ENCODE measurements around the gene CPA4. TPM values are rescaled to one million over a fixed set of nuclear protein-coding genes. Genes with fewer than 3 reads are reported as not detected.

The CPA4 gene
- total and polyA plus RNA-seq, 4 donors, result 0.55 to 2.3 (median 1.2) TPM

GRCh38 chr7:130279286-130279685 is 13.7 kb upstream of the CPA4 start:
- ATAC-seq (ENCODE audit: insufficient read depth, low FRiP score), result no peak
- Histone ChIP-seq H3K9ac (ENCODE audit: insufficient read depth in 1 of 2, low read length in 2 of 2) (no peak overlapping the region), H3K9me3 (ENCODE audit: control insufficient read depth in 4 of 4, insufficient read depth in 3 of 4, low read length in 3 of 4) (no peaks in the 10 kb centered on the region)

GRCh38 chr7:130279906-130280305 is 13.1 kb upstream of the CPA4 start:
- no peak for TF ChIP-seq CTCF (IDR thresholded peaks at IDR 0.05; ENCODE audit: control extremely low read depth, extremely low read depth)

More at GRCh38 chr7:130279286-130279685, 13.7 kb upstream of the CPA4 start:
- Histone ChIP-seq H3K27ac (ENCODE audit: low read depth in 1 of 2, low read length in 1 of 2) (no peak overlapping the region), H3K27me3 (ENCODE audit: control insufficient read depth in 3 of 3, insufficient read depth in 3 of 3, low read length in 2 of 3) (no peaks in the 10 kb centered on the region), H3K4me3 (no peak overlapping the region), H3K4me1 (ENCODE audit: control insufficient read depth in 5 of 5, insufficient read depth in 5 of 5, low read length in 5 of 5) (peaks cover 1 to 50% (median 9%) of the 10 kb centered on the region in 5 donors), H3K36me3 (ENCODE audit: control insufficient read depth in 4 of 4, insufficient read depth in 4 of 4, low read length in 4 of 4) (no peaks in the 10 kb centered on the region)
- 81 to 93% methylated on average over 2 of the region's 2 CpGs for WGBS, 2 donors
- no peak for TF ChIP-seq CTCF (IDR thresholded peaks at IDR 0.05; ENCODE audit: control extremely low read depth, extremely low read depth)
- no peak for DNase-seq

GRCh38 chr7:130281260-130281659 is 11.7 kb upstream of the CPA4 start:
- Histone ChIP-seq H3K4me1 (ENCODE audit: control insufficient read depth in 5 of 5, insufficient read depth in 5 of 5, low read length in 5 of 5) (peaks cover 0 to 30% (median 0%) of the 10 kb centered on the region in 5 donors), H3K4me3 (no peak overlapping the region), H3K27ac (ENCODE audit: low read depth in 1 of 2, low read length in 1 of 2) (no peak overlapping the region), H3K9ac (ENCODE audit: insufficient read depth in 1 of 2, low read length in 2 of 2) (no peak overlapping the region), H3K36me3 (ENCODE audit: control insufficient read depth in 4 of 4, insufficient read depth in 4 of 4, low read length in 4 of 4) (no peaks in the 10 kb centered on the region), H3K27me3 (ENCODE audit: control insufficient read depth in 3 of 3, insufficient read depth in 3 of 3, low read length in 2 of 3) (no peaks in the 10 kb centered on the region), H3K9me3 (ENCODE audit: control insufficient read depth in 4 of 4, insufficient read depth in 3 of 4, low read length in 3 of 4) (peaks cover 0 to 2% (median 0%) of the 10 kb centered on the region in 4 donors)
- no peak for TF ChIP-seq CTCF (IDR thresholded peaks at IDR 0.05; ENCODE audit: control extremely low read depth, extremely low read depth)
- WGBS, 2 donors, result 87 to 91% methylated on average over 1 of the region's 1 CpG
- ATAC-seq (ENCODE audit: insufficient read depth, low FRiP score) (no peak), DNase-seq (peak in 1 of 3 donors; percentile 33)

More at GRCh38 chr7:130279906-130280305, 13.1 kb upstream of the CPA4 start:
- WGBS, 2 donors, result 81 to 84% methylated on average over 1 of the region's 1 CpG
- DNase-seq (no peak), ATAC-seq (ENCODE audit: insufficient read depth, low FRiP score) (no peak)
- Histone ChIP-seq H3K4me3 (no peak overlapping the region), H3K27me3 (ENCODE audit: control insufficient read depth in 3 of 3, insufficient read depth in 3 of 3, low read length in 2 of 3) (no peaks in the 10 kb centered on the region), H3K9me3 (ENCODE audit: control insufficient read depth in 4 of 4, insufficient read depth in 3 of 4, low read length in 3 of 4) (no peaks in the 10 kb centered on the region), H3K27ac (ENCODE audit: low read depth in 1 of 2, low read length in 1 of 2) (no peak overlapping the region), H3K4me1 (ENCODE audit: control insufficient read depth in 5 of 5, insufficient read depth in 5 of 5, low read length in 5 of 5) (peaks cover under 1 to 44% (median 8%) of the 10 kb centered on the region in 5 donors), H3K36me3 (ENCODE audit: control insufficient read depth in 4 of 4, insufficient read depth in 4 of 4, low read length in 4 of 4) (no peaks in the 10 kb centered on the region), H3K9ac (ENCODE audit: insufficient read depth in 1 of 2, low read length in 2 of 2) (no peak overlapping the region)

GRCh38 chr7:130286881-130287280 is 6.1 kb upstream of the CPA4 start:
- Histone ChIP-seq H3K4me3 (no peak overlapping the region), H3K27ac (ENCODE audit: low read depth in 1 of 2, low read length in 1 of 2) (no peak overlapping the region), H3K9ac (ENCODE audit: insufficient read depth in 1 of 2, low read length in 2 of 2) (no peak overlapping the region), H3K9me3 (ENCODE audit: control insufficient read depth in 4 of 4, insufficient read depth in 3 of 4, low read length in 3 of 4) (peaks cover 0 to 2% (median 0%) of the 10 kb centered on the region in 4 donors), H3K36me3 (ENCODE audit: control insufficient read depth in 4 of 4, insufficient read depth in 4 of 4, low read length in 4 of 4) (no peaks in the 10 kb centered on the region), H3K4me1 (ENCODE audit: control insufficient read depth in 5 of 5, insufficient read depth in 5 of 5, low read length in 5 of 5) (no peaks in the 10 kb centered on the region), H3K27me3 (ENCODE audit: control insufficient read depth in 3 of 3, insufficient read depth in 3 of 3, low read length in 2 of 3) (no peaks in the 10 kb centered on the region)
- no peak for TF ChIP-seq CTCF (IDR thresholded peaks at IDR 0.05; ENCODE audit: control extremely low read depth, extremely low read depth)
- no peak for ATAC-seq (ENCODE audit: insufficient read depth, low FRiP score)
- no peak for DNase-seq
- 85 to 90% methylated on average over 1 of the region's 1 CpG for WGBS, 2 donors
